ENCODE data around the gene SPRR2F.

Gene SPRR2F

GRCh38 chr1:153100245-153100644 is 13.1 kb downstream of the SPRR2F start:
- no peak for DNase-seq (ENCODE audit: low read depth)
- TF ChIP-seq, protein P1, sequence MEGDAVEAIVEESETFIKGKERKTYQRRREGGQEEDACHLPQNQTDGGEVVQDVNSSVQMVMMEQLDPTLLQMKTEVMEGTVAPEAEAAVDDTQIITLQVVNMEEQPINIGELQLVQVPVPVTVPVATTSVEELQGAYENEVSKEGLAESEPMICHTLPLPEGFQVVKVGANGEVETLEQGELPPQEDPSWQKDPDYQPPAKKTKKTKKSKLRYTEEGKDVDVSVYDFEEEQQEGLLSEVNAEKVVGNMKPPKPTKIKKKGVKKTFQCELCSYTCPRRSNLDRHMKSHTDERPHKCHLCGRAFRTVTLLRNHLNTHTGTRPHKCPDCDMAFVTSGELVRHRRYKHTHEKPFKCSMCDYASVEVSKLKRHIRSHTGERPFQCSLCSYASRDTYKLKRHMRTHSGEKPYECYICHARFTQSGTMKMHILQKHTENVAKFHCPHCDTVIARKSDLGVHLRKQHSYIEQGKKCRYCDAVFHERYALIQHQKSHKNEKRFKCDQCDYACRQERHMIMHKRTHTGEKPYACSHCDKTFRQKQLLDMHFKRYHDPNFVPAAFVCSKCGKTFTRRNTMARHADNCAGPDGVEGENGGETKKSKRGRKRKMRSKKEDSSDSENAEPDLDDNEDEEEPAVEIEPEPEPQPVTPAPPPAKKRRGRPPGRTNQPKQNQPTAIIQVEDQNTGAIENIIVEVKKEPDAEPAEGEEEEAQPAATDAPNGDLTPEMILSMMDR (IDR thresholded peaks at IDR 0.05; ENCODE audit: low read depth, low read length, missing control alignments) = no peak
- H3K4me3 ChIP-seq (ENCODE audit: low read depth, low read length) = no peak overlapping the region

GRCh38 chr1:153099461-153100045 is 13.8 kb downstream of the SPRR2F start:
- TF ChIP-seq, protein P1 (IDR thresholded peaks at IDR 0.05; ENCODE audit: low read depth, low read length, missing control alignments) = no peak
- no peak for DNase-seq (ENCODE audit: low read depth)
- no peak overlapping the region for H3K4me3 ChIP-seq (ENCODE audit: low read depth, low read length)

GRCh38 chr1:153095764-153096163 is 17.6 kb downstream of the SPRR2F start:
- TF ChIP-seq, protein P1 (IDR thresholded peaks at IDR 0.05; ENCODE audit: low read depth, low read length, missing control alignments) = no peak
- H3K4me3 ChIP-seq (ENCODE audit: low read depth, low read length) = no peak overlapping the region
- DNase-seq (ENCODE audit: low read depth) = no peak

GRCh38 chr1:153094426-153094825 is 18.9 kb downstream of the SPRR2F start, which contains the start of gene SPRR2E:
Gene SPRR2E (minus strand): TSS chr1:153094526. CDS start chr1:153093751, 775 bp downstream.
- DNase-seq (ENCODE audit: low read depth) = no peak
- H3K4me3 ChIP-seq (ENCODE audit: low read depth, low read length) = no peak within 1 kb of the TSS
- TF ChIP-seq, protein P1 (IDR thresholded peaks at IDR 0.05; ENCODE audit: low read depth, low read length, missing control alignments) = no peak

DNA sequence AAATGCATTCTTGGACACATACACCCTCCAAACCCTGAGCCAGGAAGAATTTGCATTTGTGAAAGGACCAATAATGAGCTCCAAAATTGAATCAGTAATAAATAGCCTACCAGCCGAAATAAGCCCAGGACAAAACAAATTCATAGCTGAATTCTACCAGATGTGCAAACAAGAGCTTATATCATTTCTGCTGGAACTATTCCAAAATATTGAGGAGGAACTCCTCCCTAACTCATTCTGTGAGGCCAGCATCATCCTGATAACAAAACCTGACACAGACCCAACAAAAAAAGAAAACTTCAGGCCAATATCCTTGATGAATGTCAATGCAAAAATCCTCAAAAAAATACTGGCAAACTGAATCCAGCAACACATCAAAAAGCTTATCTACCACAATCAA is 25.7 kb downstream of the SPRR2F start:
- TF ChIP-seq, protein P1 (IDR thresholded peaks at IDR 0.05; ENCODE audit: low read depth, low read length, missing control alignments) = no peak
- no peak overlapping the region for H3K4me3 ChIP-seq (ENCODE audit: low read depth, low read length)
- no peak for DNase-seq (ENCODE audit: low read depth)

- TF ChIP-seq, protein P1 (IDR thresholded peaks at IDR 0.05; ENCODE audit: low read depth, low read length, missing control alignments) = no peak
- no peak overlapping the region for H3K4me3 ChIP-seq (ENCODE audit: low read depth, low read length)
- DNase-seq (ENCODE audit: low read depth) = no peak
Measured at GRCh38 chr1:153081736-153082135, 31.6 kb downstream of the SPRR2F start.
